CD4-positive, alpha-beta T cell treated with Interleukin-6 at 100 ng/mL for 8 hours (primary cell): ENCODE data around the gene PIK3R1.

ENCODE experiments used
- DNase-seq: peaks from one replicate; pipeline ENCODE4 v3.0.0-alpha.2; 2020; ENCODE audit warnings: mixed read lengths, low spot score

Gene PIK3R1

GRCh38 chr5:68215208-68215897 lies at the start of gene PIK3R1:
TSS of gene PIK3R1 (plus strand) at chr5:68215756. CDS start at chr5:68226676, 10,920 bp downstream.
- peak; percentile 91 for DNase-seq

GRCh38 chr5:68167195-68167651 lies 48.3 kb upstream of the PIK3R1 start:
- no peak for DNase-seq

DNA sequence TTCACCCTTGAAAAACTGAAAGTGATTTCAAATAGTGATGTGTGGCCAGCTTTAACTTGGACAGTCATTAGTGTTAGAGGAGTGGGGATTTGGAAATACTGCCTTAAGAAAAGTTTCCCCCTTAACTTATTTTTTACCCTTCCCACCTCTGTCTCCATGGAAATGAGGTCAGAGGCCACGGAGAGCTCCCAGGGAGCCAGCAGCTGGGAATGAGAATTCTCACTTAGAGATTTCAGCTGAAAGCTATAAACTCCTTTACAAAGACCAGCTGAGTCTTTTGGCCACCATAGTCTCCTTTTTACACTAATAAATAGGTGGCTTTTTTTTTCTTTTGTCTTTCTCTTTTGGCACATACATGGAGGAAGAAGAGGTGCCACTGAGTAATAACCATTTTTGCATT lies 45.7 kb upstream of the PIK3R1 start:
- no peak for DNase-seq

GRCh38 chr5:68170826-68171558 lies 44.6 kb upstream of the PIK3R1 start:
- DNase-seq, result no peak

GRCh38 chr5:68172314-68172713 lies 43.2 kb upstream of the PIK3R1 start:
- DNase-seq, result no peak

GRCh38 chr5:68173007-68173406 lies 42.5 kb upstream of the PIK3R1 start:
- DNase-seq, result no peak

GRCh38 chr5:68176253-68176652 lies 39.3 kb upstream of the PIK3R1 start:
- no peak for DNase-seq

GRCh38 chr5:68176802-68177479 lies 38.6 kb upstream of the PIK3R1 start:
- DNase-seq, result no peak

- no peak for DNase-seq
Observed at GRCh38 chr5:68177676-68178075, 37.9 kb upstream of the PIK3R1 start.

DNA sequence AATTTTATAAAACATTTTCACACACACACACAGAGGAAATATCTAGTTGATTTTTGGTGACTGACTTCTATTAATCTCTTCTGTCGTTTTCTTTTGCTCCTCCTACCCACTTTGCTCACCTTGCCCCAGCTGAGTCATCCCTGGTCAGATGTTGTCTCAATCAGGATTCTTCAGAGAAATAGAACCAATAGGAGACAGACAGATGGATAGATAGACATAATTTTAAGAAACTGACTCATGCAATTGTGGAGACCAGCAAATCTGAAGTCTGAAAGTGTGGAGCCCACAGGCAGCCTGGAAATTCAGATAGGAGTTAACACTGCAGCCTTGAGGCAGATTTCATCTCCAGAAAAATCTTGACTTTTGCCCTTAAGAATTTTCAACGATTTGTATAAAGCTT lies 37.0 kb upstream of the PIK3R1 start:
- no peak for DNase-seq

GRCh38 chr5:68180121-68181038 lies 35.2 kb upstream of the PIK3R1 start:
- no peak for DNase-seq

- no peak for DNase-seq
Observed at GRCh38 chr5:68181039-68181599, 34.4 kb upstream of the PIK3R1 start.

- no peak for DNase-seq
Observed at GRCh38 chr5:68182094-68182493, 33.5 kb upstream of the PIK3R1 start.

DNA sequence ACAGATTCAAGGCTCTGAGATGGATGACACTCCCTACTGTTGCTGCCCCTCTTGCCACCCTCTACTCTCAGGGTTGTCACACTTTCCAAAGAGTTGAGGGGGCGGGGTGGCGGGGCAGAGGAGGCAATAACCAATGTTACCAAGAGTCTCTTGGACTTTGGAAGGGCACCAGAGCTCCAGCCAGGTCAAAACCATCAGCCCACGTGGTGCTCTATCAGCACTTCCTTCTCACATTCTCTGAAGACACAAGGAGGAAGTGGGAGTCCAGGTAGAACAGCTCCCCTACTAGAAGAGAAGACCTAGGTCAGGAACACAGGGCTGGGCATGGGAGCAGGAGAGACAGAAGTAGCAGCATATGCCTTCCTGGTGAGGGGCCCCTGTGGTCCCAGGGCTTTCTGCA lies 33.0 kb upstream of the PIK3R1 start:
- DNase-seq, result no peak

- DNase-seq, result no peak
Observed at GRCh38 chr5:68187268-68188055, 28.1 kb upstream of the PIK3R1 start.

- no peak for DNase-seq
Observed at GRCh38 chr5:68189171-68189570, 26.4 kb upstream of the PIK3R1 start.

DNA sequence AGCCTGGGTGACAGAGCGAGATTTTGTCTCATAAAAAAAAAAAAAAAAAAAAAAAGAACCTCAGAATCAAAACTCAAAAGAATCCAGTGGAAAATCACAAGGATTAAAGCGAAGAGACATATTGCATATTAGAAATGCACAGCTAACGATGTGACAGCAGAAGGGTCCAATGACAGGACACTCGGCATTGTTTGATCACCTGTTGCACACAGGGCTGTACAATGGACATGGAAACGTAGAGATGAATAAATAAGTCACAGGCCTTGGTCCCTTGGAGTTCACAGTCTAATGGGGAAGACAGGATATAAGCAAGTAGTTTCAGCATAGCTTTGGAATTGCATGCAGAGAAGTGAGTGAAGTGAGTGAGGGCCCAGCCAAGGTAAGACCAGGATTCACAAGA lies 25.9 kb upstream of the PIK3R1 start:
- no peak for DNase-seq

- DNase-seq, result no peak
Observed at GRCh38 chr5:68190619-68191018, 24.9 kb upstream of the PIK3R1 start.

- no peak for DNase-seq
Observed at GRCh38 chr5:68191083-68191791, 24.3 kb upstream of the PIK3R1 start.

DNA sequence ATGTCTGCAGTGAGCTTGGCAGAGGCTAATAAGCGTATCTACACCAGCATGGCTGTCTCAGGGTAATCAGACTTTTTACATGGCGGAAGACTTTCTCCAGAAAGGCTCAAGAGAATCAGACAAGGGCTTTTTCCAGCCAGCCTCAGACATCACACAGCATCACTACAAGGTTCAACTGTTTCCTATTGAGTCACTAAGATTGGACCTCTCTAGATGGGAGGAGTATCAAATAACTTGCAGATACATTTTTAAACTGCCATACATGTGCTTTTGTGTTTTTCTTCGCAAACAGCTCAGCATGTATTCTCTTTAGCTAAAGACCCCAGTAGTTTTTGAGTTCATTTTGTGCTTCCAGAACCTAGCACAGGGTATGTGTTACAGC lies 22.9 kb upstream of the PIK3R1 start:
- DNase-seq, result no peak
